Measurements from ENCODE around the gene KCTD16.

Gene KCTD16

DNA sequence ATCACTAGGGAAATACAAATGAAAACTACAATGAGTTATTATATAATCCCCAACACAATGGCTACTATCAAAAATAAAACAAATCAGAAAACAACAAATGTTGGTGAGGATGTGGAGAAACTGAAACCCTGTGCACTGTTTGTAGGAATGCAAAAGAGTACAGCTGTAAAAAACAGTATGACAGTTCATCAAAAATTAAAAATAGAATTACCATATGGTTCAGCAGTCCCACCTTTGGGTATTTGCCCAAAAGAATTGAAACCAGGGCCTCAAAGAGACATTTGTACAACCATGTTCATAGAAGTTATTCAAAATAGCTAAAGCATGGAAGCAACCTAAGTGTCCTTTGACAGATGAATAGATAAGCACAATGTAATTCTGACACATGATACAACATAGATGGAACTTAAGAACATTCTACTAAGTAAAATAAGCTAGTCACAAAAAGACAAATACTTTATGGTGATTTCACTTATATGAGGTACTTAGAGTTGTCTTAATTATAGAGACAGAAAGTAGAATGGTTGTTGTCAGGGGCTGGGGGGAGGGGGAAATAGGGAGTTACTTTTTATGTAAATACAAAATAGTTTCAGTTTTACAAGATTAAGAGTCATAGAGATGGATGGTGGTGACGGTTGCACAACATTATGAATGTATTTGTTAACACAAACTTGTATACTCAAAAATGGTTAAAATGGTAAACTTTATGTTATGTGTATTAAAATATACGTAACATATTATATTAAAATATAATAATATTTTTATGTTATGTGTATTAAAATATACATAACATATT is 102.8 kb downstream of the KCTD16 start:
- Mint-ChIP-seq H3K27ac (no peak overlapping the region), H3K36me3 (ENCODE audit: low read depth) (no peaks in the 10 kb centered on the region), H3K4me1 (ENCODE audit: low read depth) (no peaks in the 10 kb centered on the region), H3K4me3 (no peak overlapping the region), H3K27me3 (no peaks in the 10 kb centered on the region), H3K9me3 (peaks cover 8% of the 10 kb centered on the region)

- Mint-ChIP-seq H3K27ac (no peak overlapping the region), H3K4me3 (no peak overlapping the region), H3K27me3 (peaks cover 5% of the 10 kb centered on the region), H3K36me3 (ENCODE audit: low read depth) (no peaks in the 10 kb centered on the region), H3K4me1 (ENCODE audit: low read depth) (no peaks in the 10 kb centered on the region), H3K9me3 (peaks cover 4% of the 10 kb centered on the region)
These were observed 104.7 kb downstream of the KCTD16 start for GRCh38 chr5:144275329-144275728.

GRCh38 chr5:144276034-144276822 is 105.6 kb downstream of the KCTD16 start:
- Mint-ChIP-seq H3K4me1 (ENCODE audit: low read depth) (no peaks in the 10 kb centered on the region), H3K9me3 (peaks cover 3% of the 10 kb centered on the region), H3K4me3 (no peak overlapping the region), H3K27me3 (peaks cover 8% of the 10 kb centered on the region), H3K36me3 (ENCODE audit: low read depth) (no peaks in the 10 kb centered on the region), H3K27ac (no peak overlapping the region)

DNA sequence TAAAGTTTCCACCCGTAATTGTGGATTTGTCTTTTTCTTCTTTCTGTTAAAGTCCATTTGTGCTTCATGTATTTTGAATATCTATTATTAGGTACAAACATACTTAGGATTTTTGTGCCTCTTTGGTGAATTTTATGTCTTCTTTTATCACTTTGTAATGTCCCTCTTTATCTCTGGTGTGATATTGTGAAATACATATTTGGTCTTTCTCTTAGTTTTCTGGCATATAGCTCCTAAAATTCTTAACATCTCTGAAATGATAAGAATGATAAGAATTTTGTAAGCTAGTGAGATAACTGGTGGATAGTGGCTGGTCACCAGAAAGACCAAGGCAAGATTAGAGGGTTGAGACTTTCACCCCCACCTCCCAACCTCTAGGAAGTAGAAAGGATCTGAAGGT is 111.1 kb downstream of the KCTD16 start:
- H3K36me3 Mint-ChIP-seq (ENCODE audit: low read depth): no peaks in the 10 kb centered on the region
- no peak overlapping the region for H3K27ac Mint-ChIP-seq
- no peaks in the 10 kb centered on the region for H3K9me3 Mint-ChIP-seq
- no peak overlapping the region for H3K4me3 Mint-ChIP-seq
- no peaks in the 10 kb centered on the region for H3K4me1 Mint-ChIP-seq (ENCODE audit: low read depth)
- peaks cover 12% of the 10 kb centered on the region for H3K27me3 Mint-ChIP-seq

DNA sequence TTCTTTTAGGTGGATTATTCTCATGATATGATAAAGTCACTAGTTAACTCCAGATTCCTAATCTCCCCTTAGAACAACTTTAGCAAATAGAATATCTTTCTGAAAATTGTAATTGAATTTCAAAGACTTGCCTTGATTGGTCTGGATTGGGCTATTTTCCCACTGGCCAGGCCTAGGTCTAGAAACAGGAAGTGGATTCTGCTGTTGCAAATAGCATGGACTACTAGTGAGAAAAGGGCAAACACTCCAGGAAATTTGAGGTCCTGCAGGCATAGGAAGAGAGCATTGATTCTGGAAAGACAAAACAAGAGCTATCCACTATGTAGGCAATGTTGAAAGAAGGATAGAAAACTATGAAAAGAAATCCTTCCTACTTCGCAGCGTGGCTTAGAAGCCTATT is 113.4 kb downstream of the KCTD16 start:
- no peaks in the 10 kb centered on the region for H3K4me1 Mint-ChIP-seq (ENCODE audit: low read depth)
- H3K27ac Mint-ChIP-seq: no peak overlapping the region
- H3K36me3 Mint-ChIP-seq (ENCODE audit: low read depth): no peaks in the 10 kb centered on the region
- H3K27me3 Mint-ChIP-seq: peaks cover 8% of the 10 kb centered on the region
- no peak overlapping the region for H3K4me3 Mint-ChIP-seq
- H3K9me3 Mint-ChIP-seq: no peaks in the 10 kb centered on the region

DNA sequence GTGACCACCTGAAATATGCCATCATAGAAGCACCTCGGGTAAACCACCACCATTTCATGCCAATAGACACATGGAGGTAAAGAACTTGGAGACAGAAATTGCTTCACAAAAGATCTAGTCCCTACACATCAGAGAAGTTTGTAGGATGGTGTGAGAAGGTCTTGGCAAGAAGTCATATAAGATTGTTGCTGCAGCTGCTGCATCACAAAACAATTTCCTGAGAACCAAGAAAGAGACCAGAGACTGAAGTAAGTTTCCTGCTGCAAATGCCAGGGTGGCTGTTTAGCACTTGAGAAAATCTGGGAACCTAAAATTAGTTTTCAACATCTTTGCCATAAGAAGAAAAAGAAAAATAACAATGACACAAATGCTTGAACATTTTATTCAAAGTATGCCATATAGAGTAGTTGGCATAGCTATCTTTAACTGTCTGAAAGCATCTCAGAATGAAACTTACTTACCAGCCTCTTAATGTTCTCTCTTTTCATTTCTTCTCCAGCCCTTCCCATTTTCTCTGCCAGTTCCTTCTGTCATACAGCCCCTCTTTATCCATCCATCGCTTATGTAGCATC is 114.3 kb downstream of the KCTD16 start:
- Mint-ChIP-seq H3K4me1 (ENCODE audit: low read depth) (no peaks in the 10 kb centered on the region), H3K27me3 (peaks cover 12% of the 10 kb centered on the region), H3K36me3 (ENCODE audit: low read depth) (no peaks in the 10 kb centered on the region), H3K4me3 (no peak overlapping the region), H3K9me3 (no peaks in the 10 kb centered on the region), H3K27ac (no peak overlapping the region)

DNA sequence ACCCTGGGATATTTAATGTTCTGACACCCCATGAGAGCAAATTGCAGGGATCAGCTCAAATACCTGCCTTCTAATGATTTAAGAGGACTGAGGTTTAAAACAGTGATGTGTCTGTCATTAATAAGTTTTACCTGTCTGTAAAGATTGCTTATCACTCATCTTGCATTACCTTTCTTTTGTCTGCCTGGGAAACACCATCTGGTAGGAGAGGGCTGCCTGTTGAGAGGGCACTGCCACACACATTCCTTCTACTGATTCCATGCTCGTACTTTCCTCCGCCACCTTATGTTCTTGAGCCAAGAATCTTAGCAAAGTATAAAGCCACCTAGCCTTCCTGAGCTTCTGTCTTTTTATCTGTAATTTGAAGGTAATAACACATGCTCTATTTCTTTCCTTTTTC is 118.6 kb downstream of the KCTD16 start:
- Mint-ChIP-seq H3K9me3 (no peaks in the 10 kb centered on the region), H3K36me3 (ENCODE audit: low read depth) (no peaks in the 10 kb centered on the region), H3K27me3 (peaks cover 13% of the 10 kb centered on the region), H3K4me3 (no peak overlapping the region), H3K4me1 (ENCODE audit: low read depth) (no peaks in the 10 kb centered on the region), H3K27ac (no peak overlapping the region)

DNA sequence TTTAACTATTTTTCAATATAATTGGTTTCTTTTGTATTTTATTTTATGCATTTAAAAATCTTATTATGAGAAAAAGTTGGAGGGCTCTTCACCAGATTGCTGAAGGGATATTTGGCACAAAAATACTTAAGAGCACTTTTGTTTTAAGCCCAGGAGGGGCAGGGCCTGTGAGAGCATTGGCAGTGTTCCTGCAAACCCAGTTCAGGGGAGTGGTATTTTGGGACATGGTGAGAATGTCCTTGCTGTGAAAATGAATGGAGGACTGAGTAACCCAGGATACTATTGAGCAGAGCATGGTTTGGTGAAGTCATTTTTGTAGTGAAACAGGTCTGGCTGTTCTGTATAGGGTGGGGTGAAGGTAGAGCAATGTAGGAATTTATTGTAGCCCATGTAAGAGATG is 121.4 kb downstream of the KCTD16 start:
- Mint-ChIP-seq H3K27ac (no peak overlapping the region), H3K4me3 (no peak overlapping the region), H3K36me3 (ENCODE audit: low read depth) (no peaks in the 10 kb centered on the region), H3K27me3 (peaks cover 17% of the 10 kb centered on the region), H3K9me3 (peaks cover under 1% of the 10 kb centered on the region), H3K4me1 (ENCODE audit: low read depth) (no peaks in the 10 kb centered on the region)

- H3K4me3 Mint-ChIP-seq: no peak overlapping the region
- H3K27ac Mint-ChIP-seq: no peak overlapping the region
- H3K9me3 Mint-ChIP-seq: peaks cover 6% of the 10 kb centered on the region
- peaks cover 12% of the 10 kb centered on the region for H3K27me3 Mint-ChIP-seq
- H3K36me3 Mint-ChIP-seq (ENCODE audit: low read depth): no peaks in the 10 kb centered on the region
- H3K4me1 Mint-ChIP-seq (ENCODE audit: low read depth): no peaks in the 10 kb centered on the region
These were observed 124.6 kb downstream of the KCTD16 start for GRCh38 chr5:144295284-144295683.

GRCh38 chr5:144297081-144297480 is 126.4 kb downstream of the KCTD16 start:
- no peak overlapping the region for H3K27ac Mint-ChIP-seq
- peaks cover 6% of the 10 kb centered on the region for H3K9me3 Mint-ChIP-seq
- peaks cover 12% of the 10 kb centered on the region for H3K27me3 Mint-ChIP-seq
- H3K4me1 Mint-ChIP-seq (ENCODE audit: low read depth): no peaks in the 10 kb centered on the region
- H3K4me3 Mint-ChIP-seq: no peak overlapping the region
- H3K36me3 Mint-ChIP-seq (ENCODE audit: low read depth): no peaks in the 10 kb centered on the region

DNA sequence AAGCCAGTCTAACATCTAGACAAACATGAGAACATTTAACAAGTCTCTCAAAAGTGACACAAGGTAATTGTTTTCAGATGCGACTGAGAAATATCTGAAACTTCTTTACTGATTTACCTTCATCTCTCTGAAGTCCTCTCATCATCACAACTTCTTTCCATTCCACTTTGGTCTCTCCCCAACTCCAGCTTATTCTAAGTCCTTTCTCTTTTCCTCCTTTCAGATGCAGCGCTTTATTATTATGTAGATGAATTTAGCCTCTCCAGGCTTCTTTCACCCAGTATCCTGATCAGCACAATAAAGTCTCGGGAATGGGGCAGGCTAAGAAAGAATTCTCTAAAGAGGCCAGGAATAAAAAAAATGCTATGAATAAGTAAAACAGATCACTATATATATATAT is 128.0 kb downstream of the KCTD16 start:
- Mint-ChIP-seq H3K27me3 (peaks cover 4% of the 10 kb centered on the region), H3K36me3 (ENCODE audit: low read depth) (no peaks in the 10 kb centered on the region), H3K27ac (no peak overlapping the region), H3K4me1 (ENCODE audit: low read depth) (no peaks in the 10 kb centered on the region), H3K4me3 (no peak overlapping the region), H3K9me3 (peaks cover 6% of the 10 kb centered on the region)

DNA sequence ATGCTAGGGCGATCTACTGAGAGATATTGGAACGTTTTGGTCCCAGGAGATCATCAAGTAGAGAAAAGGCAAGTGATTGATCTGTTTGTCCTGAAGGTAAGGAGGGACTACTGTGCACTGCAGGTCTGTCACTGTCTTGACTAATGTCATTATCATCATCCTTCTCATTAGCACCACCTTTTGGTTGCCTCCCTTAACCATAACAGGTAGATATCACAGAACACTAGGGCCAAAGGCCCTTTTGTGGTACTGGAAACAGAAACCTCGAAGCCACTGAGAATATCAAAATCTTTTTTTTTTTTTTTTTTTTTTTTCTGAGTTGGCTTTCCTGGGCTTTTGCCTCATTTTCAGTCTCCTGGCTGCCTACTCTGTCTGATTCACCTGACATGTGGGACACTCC is 134.0 kb downstream of the KCTD16 start:
- H3K27ac Mint-ChIP-seq: no peak overlapping the region
- no peaks in the 10 kb centered on the region for H3K9me3 Mint-ChIP-seq
- no peaks in the 10 kb centered on the region for H3K36me3 Mint-ChIP-seq (ENCODE audit: low read depth)
- H3K27me3 Mint-ChIP-seq: peaks cover 8% of the 10 kb centered on the region
- no peak overlapping the region for H3K4me3 Mint-ChIP-seq
- no peaks in the 10 kb centered on the region for H3K4me1 Mint-ChIP-seq (ENCODE audit: low read depth)

DNA sequence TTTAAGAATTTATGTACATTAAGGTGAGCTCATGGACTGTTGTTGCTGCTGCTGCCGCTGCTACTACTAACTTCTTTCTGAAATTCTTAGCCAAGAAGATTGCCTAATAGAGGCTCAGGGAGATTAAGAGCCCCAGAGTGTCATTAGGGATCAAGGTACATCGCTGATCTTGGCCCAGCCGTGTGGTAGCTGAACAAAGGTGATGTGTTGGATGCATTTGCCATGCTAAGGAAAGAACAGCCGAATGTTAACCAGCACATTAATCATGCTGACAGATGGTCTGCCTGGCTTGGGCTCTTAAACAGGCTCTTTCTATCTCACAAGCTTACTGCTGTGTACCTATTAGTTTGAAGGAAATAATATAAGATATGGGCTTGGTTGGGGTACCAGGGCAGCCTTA is 137.1 kb downstream of the KCTD16 start:
- Mint-ChIP-seq H3K27me3 (peaks cover 8% of the 10 kb centered on the region), H3K4me3 (no peak overlapping the region), H3K27ac (no peak overlapping the region), H3K36me3 (ENCODE audit: low read depth) (no peaks in the 10 kb centered on the region), H3K9me3 (no peaks in the 10 kb centered on the region), H3K4me1 (ENCODE audit: low read depth) (no peaks in the 10 kb centered on the region)

GRCh38 chr5:144308174-144308573 is 137.5 kb downstream of the KCTD16 start:
- Mint-ChIP-seq H3K4me3 (no peak overlapping the region), H3K36me3 (ENCODE audit: low read depth) (no peaks in the 10 kb centered on the region), H3K27me3 (peaks cover 8% of the 10 kb centered on the region), H3K27ac (no peak overlapping the region), H3K4me1 (ENCODE audit: low read depth) (no peaks in the 10 kb centered on the region), H3K9me3 (no peaks in the 10 kb centered on the region)

GRCh38 chr5:144308906-144309670 is 138.4 kb downstream of the KCTD16 start:
- H3K4me3 Mint-ChIP-seq: no peak overlapping the region
- peaks cover 8% of the 10 kb centered on the region for H3K27me3 Mint-ChIP-seq
- H3K27ac Mint-ChIP-seq: no peak overlapping the region

More at GRCh38 chr5:144308906-144309670, 138.4 kb downstream of the KCTD16 start:
- Mint-ChIP-seq H3K36me3 (ENCODE audit: low read depth) (no peaks in the 10 kb centered on the region), H3K4me1 (ENCODE audit: low read depth) (no peaks in the 10 kb centered on the region), H3K9me3 (no peaks in the 10 kb centered on the region)

All from stimulated activated naive CD8-positive, alpha-beta T cell treated with anti-CD3 and anti-CD28 coated beads, Interleukin-15, Interleukin-2, amounts not matched to agents 100 ng/mL and 50 ng/mL, for 24 hours (primary cell).